ENCODE results near the gene AP3M1.

DNA sequence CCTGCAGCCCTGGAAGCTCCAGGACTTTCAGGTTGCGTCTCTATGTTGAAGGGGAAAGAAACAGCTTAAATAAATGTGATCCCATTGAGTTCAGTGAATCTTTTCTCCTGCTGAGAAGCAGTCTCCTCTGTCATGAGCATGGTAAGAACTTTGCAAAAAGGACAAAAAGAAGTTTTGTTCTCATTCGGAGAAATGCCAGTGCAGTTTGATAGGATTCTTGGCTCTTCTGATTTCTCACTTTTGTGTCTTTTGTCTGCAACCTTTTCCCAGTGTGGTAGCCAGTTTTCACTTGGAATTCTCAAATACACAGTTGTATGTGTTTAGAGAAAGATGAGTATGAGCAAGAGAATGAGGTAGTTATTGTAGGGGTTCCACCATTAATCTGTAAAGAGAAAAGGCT is 64.3 kb downstream of the AP3M1 start:
- TF ChIP-seq, protein P1, sequence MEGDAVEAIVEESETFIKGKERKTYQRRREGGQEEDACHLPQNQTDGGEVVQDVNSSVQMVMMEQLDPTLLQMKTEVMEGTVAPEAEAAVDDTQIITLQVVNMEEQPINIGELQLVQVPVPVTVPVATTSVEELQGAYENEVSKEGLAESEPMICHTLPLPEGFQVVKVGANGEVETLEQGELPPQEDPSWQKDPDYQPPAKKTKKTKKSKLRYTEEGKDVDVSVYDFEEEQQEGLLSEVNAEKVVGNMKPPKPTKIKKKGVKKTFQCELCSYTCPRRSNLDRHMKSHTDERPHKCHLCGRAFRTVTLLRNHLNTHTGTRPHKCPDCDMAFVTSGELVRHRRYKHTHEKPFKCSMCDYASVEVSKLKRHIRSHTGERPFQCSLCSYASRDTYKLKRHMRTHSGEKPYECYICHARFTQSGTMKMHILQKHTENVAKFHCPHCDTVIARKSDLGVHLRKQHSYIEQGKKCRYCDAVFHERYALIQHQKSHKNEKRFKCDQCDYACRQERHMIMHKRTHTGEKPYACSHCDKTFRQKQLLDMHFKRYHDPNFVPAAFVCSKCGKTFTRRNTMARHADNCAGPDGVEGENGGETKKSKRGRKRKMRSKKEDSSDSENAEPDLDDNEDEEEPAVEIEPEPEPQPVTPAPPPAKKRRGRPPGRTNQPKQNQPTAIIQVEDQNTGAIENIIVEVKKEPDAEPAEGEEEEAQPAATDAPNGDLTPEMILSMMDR (IDR thresholded peaks at IDR 0.05 in 8 of 11, conservative IDR thresholded peaks at IDR 0.05 in 3 of 11), result no peak
- TF ChIP-seq POLR2A (IDR thresholded peaks at IDR 0.05), result no peak
- no peak for TF ChIP-seq POLR2AphosphoS5 (IDR thresholded peaks at IDR 0.05)
